Activated CD4-positive, alpha-beta T cell treated with anti-CD3 and anti-CD28 coated beads, Interleukin-2, amount 50 U/mL, for 1 hour (primary cell): ENCODE results near the gene ZNF532.

Source experiments
- DNase-seq: peaks from one replicate; pipeline ENCODE4 v3.0.0-alpha.2; 2020

ZNF532 gene

DNA sequence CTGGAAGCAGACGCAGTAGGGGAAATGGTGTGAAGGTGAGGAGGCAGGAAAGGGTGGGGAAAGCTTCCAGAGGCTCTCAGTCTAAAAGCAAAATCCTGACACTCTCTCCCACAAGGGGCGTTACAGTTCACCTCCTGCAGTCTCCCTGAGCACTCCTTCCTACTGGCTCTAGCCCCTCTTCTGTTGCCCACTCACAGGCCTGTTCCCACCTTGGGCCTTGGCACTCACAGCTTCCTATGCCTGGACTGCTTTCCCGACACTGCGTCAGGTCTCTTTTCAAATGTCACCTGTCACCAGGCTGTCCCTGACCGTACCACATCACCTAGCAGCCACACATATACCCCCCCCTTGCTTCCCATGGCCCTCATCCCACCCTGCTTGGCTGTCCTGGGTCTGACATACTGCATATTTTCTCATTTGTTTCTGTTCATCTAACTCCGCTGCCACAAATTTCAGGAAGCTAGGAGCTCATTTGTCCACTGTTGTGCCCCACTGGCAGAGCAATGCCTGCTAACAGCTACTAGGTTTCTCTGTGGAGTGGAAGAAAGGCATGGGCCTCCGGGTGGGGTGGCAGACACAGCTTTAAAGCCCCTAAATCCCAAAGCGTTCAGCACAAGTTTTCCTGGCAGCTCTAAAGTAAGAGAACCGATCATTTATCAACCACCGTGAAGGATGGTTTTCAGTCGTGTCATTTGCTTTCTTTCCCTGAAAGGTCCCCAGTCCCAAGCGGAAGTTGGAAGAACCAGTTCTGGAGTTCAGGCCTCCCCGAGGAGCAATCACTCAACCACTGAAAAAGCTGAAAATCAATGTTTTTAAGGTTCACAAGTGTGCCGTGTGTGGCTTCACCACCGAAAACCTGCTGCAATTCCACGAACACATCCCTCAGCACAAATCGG, 118.8 kb downstream of the ZNF532 start:
- DNase-seq = no peak

DNA sequence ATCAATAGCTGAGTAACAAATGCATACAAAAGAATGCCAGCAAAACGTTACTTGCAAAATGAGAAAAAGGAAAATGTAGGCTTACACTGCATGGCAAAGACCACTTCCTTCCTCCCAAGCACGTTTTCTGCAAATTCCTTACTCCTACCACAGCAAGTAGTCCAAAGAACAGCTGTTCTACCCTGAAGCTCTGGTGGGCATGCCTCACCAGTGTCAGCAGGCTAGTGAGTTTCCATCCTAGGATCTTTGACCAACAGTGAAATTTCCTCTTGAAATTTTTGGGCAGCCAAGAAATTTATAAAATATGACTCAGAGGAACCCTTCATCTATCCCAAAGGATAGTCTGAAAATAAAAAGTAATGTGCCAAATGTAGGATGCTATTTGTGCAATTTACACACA, 123.9 kb downstream of the ZNF532 start:
- DNase-seq = no peak

DNA sequence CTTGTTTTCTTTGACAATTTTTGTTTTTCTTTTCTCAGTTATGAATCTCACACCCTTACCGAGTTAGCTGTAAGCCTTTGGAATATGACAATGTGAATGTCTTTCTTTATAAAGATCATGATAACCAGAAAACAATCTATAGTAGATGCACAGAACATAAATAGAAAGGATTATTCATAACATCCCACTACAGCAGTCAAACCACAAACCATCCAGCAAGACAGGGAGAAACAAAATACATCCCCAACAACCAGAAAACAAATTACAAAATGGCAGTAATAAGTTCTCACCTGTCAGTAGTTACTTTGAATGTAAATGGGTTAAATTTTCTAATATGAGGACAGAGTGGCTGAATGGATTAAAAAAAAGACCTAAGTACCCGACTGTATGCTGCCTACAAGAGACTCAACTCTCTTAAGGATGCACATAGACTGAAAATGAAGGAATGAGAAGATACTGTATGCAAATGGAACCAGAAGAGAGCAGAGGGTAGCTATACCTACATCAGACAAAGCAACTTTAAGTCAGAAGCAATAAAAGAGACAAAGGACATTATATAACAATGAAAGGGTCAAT, 124.6 kb downstream of the ZNF532 start:
- no peak for DNase-seq

DNA sequence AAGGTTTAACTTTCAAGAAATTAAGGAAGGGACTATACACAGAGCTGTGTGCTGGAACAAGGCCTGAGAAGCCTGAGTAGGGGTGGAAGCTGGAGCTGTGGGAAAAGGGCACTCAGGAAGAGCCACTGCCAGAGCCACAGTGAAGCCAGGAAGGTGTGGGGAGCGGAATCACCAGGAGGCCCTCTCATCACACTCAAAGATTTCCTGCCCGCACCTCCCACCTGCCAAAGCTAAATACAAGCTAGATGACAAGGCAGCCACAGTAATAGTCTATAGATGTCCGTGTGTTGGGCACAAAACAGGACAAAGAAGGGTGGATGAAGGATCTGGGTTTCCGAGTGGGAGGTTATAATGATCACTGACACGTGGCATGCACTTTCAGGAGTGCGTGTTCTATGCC, 126.0 kb downstream of the ZNF532 start:
- DNase-seq = no peak

DNA sequence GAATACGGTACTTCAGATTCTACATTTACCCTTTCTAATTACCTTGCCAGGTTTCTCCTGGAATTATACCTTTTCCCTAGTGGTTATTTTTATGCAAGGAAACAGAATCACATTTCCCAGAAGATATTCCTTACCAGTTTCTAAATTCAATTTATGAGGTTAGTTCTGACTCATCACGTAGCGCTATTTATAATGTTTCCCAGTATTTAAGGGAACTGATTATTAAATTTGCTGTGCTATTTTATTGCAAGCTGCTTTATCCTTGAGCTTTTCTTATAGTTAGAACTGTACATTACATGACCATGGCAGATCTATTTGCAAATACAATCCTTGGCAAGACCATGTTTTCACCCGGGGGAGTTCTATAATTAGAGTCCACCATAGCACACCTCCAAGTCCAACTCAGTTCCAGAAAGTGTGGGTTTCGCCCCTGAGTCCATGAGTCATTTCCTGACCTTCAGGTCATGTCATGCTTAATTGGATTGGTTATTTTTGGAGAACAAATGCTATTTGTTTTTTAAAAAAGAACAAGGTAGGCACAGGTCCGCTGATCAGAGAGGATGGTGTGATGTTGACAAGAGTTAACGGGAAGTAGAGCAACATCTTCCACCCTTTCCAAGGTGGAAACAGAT, 126.6 kb downstream of the ZNF532 start:
- no peak for DNase-seq

DNA sequence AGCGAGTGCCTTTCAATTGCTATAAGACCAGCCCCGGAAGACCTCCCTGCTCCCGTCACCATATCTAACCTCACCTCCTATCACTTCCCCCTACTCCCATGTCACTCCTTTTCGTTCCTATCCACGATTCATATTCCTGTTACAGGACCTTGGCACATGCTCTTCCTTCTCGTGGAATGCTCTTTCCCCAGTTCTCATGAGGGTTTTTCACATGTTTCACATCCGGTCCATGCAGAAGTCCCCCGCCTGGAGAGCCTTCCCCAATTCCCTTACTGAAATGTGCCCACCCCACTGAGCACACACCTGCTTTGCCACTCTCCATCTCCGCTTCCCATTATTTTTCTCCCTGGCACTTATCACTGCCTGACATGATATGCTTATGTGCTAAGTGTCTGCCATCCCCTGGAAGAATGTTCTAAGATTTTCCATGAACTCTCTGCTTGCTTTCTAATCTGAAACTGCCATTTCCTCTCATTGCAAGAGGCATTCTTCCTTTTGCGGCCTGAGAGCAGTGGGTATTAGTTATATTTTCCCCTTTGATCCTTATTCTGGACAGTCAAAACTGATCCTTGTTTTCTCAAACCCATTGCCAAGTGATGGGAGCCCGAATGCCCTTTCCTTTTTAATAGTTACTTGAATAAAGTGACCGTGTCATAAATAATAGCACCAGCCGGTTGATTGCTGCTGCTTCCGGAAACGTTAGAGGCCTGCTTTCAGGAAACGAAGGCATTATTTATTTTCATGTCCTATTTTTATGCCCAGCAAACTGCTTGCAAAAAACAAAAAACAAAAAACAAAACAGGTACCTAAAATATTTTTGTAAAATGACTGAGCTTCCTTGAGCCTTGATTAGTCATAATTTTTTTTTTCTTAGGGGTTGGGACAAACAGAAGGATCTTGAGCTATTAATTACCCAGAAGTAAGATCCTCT, 127.9 kb downstream of the ZNF532 start:
- no peak for DNase-seq

DNA sequence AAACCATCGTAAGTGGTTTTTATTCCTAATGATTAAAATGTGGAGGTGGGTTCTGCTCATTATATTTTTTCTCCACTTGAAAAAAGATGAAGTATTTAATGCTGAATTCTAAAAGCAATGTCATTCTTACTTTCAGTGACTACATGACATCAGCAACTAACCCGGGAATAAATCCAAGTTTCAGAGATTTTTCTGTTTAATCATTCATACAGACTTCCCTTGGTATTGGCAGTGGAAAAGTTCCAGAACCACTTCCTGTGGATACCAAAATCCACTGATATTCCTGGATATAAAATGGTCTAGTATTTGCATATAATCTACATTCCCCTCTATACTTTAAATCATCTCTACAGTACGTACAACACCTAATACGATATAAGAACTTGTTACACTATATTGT, 128.6 kb downstream of the ZNF532 start:
- no peak for DNase-seq

DNA sequence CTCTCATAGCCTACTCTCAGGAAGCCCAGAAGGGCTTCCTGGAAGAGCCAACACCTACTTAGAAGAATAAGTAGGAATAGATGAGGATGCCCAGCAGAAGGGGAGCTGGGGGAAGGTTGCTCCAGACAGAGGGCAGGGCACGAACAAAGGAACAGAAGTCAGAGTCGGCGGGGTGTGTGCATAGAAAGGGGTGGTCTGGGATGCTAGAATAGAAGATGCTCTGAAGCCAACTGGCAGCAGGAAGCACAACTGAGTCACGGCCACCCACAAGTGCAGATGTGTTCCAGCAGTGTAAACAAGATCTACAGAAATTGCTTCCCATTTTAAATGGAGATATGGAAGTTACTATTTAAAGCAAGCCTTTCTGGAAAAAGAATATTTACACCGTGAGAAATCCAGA, 131.0 kb downstream of the ZNF532 start:
- DNase-seq = no peak

DNA sequence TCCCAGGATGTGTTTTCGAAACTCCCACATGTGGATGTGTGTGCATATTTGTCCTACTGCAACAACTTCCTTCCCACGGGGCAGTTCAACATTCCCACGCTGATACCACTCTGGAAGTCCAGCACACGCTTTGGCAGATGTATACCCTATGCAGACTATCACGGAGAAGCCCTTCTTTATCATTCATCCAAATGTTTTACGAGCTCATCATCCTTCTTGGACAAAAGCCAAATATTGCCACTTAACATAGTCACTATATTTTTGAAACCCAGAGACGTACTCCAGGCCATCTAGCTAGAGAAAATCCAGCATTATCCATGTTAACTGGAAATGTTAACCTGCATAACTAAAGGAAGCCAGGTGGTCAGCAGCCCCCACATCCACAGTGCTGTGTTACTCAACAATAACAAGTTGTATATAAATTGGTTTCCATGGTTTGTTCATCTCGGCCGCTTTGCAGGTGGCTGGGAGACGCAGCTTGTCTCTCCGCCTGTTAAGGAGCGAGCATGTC, 131.5 kb downstream of the ZNF532 start:
- DNase-seq = no peak

DNA sequence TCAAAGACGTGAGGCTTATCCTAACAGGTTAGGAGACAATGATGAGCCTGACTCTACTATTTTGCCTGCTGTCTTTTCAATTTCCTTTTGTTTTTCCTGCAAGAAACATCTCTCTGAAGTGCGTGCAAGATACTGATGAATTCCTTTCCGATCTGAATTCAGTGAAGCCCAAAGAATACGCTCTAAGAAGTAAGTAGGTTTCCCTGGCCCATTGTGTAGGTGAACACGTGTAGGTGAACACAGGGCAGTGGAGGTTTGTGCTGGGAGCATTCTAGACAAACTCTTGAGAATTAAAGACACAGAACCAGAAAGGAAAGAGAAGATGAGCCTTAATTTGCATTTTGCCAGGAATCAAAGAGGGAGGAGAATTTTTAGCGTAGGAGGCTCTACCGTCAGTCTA, 132.0 kb downstream of the ZNF532 start:
- DNase-seq = no peak

DNA sequence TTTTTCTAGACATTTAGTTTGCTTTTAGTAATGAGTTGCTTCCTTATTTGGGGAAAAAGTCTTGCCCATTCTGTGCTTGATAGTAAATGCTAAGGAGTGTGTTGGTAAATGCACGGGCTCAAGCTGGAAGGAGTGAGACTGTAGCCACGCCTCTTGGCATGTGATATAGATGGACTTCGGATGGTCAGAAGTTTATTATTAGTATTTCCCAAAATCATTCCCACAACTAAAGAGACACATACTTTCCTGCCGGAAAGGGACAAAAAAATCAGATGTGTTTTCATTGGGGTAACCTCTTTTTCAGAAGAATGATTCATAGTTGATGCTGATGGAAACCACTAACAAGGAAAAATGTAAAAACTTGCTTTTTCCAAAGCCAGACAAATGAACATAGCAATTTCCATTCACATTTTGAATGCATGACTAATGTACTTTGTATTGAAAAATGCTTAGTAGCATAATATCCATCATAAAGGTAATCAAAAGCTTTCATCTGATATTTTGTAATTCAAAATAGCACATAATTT, 133.2 kb downstream of the ZNF532 start:
- DNase-seq = no peak

DNA sequence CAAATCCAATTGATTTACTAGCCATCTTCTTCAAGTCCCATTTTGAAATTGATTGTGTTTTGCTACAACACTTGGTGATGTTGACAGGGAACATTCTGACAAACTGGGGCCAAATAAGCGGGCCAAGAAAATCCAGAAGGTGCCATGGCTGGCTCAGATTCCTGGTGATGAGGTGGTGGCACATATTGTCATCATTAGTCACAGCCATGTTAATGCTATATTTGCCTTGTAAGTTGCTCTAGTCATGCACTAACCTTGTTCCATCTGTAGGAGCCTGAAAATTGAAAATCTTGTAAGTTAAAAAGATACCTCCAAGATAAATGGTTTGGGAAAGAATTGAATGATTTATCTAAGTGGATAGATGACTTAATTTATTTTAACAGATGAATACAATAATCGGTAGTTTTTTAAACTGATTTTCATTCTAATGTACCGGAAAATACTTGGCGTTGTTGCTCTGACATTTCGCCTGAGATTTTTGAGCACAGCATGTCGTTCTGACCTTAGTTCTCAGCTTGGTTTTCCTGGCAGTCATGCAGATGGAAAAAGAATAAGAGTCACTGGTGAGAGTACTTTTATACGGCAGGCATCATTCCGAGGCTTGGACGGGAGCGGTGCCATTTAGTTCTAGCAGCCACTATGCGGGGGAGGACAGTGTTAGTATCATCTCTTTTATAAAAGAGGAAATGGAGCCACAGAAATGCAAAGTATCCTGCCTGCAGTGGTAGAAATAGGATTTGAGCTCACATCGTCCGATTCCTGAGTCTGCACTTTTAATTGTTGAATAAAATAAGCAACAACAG, 133.9 kb downstream of the ZNF532 start:
- DNase-seq = no peak

DNA sequence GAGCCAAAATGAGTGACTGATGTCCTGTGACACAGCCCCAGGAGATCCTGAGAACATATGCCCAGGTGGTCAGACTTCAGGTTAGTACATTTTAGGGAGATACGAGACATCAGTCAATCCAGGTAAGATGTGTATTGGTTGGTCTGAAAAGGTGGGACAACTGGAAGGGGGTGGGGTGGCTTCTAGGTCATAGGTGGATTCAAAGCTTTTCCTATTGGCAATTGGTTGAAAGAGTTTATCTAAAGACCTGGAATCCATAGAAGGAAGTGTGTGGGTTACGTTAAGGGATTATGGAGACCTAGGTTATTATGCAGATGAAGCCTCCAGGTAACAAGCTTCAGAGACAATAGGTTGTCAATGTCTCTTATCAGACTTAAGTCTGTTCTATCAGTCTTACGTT, 136.5 kb downstream of the ZNF532 start:
- DNase-seq = no peak

DNA sequence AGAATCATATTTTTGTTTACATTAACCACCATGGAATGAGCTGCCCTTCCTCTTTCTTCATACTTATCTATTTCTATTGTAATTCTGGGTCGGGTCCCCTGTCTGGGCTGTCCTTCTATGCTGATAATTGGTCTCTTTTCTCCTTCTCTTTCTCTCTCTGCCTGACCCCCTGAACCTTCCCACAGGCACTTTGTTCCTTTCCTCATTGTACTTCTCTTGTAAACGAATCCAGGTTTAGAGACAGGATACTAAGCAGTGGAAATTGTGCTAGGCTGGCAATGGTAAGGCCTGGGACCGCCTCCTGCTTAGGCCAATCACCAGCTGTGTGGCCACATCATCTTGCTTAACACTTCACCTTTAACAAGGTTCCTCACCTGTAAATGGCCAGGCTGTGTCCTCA, 137.0 kb downstream of the ZNF532 start:
- DNase-seq = no peak

DNA sequence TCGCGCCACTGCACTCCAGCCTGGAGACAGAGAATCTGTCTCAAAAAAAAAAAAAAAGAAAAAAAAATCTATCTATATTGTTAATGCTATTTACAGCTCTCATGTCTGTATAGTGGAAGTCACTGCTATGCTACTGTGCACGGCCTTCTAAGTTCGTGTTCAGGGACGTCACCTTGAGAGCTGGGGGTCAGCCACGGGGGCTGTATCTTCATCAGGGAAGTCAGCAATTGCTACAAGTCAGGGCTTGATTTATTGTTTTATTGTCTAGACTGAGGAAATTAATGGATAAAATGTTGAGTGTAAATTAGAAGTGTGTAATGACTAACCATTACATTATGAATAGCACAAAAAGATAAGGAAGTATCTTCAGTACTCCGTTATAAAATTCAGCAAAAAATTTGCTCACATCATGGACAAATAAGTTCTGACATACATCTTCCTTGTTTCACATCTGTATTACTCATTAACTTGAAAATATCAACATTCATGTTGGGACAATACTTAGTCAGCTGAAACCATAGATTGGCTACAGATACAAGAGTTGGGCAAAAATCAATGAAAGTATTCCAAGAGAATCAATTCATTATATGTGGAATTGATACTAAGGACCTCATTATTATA, 138.4 kb downstream of the ZNF532 start:
- DNase-seq = no peak

DNA sequence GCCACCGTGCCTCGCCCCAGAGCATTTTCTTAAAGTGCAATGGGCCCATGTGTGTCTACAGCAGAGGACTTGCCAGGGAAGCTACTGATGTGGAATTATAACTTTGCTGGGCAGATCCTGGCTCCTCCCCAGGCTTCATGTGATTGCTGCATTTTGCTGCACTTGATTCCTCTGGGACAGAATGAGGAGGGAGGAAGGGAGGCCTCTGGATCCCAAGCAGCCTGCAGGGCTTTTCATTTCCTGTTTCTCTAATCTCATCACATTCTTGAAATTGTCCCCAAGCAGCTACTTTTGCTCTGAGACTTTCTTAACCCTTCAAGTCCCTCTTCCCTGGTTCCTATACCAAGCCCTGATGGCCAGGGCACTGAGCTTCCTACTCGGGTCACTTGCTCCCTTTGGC, 140.6 kb downstream of the ZNF532 start:
- no peak for DNase-seq

DNA sequence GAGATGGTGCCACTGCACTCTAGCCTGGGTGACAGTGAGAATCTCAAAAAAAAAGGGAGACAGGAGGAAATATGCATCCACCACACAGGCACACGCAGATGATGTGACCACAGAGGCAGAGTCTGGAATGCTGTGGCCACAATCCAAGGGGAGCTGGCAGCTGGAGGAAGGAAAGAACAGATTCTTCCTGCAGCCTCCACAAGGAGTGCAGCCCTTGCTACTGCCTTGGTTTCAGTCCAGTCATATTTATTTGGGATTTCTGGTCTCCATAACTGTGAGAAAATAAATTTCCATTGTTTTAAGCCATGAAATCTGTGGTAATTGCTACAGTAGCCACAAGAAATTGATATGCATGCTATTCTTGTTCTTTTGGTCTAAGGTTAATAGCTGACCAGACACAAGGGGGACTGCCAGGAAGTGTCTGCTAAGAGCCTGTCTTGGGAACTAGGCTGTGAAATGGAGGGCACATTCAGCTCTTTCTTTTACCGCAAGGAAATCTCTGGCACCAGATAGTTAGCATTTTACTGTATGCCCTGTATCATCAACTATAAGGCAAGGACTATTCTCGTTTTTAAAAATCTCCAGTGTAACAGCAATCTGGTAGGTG, 141.9 kb downstream of the ZNF532 start:
- no peak for DNase-seq

DNA sequence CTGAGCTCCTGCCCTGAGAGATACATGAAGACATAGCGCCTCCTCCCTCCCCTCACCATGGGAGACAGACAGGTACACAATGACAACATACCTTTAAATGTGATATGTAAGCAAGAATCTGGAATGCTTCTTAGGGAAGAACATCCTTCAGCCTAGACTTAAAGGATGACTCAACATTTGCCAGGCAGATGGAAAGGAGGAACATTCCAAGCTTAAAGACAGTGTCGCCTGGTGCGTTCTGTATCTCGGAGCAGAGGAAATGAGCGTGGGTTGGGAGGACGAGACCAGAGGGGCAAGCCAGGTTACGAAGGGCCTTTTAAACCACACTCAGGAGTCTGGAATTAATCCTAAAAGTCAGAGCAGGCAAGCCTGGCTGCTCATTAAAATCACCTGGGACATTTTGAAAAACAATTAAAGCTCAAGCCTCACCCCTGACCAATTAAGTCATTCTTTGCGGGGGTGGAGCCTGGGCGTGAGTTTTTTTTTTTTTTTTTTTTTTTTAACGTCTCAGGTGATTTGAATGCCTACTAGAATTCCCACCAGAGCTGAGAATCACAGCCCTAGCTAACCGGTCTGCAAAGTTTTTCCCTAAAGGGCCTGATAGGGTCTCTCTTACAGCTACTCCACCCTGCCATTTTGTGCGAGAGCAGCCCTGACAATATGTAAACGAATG, 143.8 kb downstream of the ZNF532 start:
- no peak for DNase-seq

DNA sequence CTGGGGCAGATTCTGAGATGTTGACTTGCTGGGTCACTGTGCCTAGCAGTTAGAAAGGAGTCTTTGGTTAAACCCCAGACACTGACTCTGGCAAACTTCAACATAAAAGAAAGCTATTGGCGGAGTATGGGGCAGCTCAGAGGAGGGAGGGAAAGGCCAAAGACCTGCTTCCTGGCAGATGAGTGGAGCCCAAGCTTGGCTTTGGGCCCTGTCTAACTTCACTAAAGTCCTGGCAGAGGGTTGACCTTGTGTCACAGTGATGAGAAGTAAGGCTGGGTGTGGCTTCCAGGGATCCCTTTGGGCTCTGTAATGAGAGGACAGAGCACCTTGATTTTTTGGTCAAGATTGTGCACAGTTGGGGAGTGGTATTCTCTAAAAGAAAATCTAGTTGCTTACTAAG, 145.2 kb downstream of the ZNF532 start:
- no peak for DNase-seq

DNA sequence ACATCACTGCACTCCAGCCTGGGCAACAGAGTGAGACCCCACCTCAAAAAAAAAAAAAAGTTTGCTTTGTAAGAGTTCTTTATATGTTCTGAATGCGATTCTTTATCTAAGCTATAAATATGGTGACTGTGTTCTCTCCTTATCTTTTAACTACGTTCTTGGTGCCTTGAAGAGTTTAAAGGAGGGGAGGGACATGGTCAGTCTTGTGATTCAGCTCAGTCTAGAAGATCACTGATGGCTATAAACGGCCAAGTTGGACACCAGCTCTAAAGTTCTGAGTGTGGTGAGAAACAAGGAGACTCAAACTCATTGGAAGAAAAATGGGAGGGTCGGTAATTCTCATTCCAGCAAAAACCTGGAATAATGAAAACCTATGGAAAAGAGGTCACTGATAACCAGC, 146.6 kb downstream of the ZNF532 start:
- DNase-seq = no peak
